ENCODE results near the gene RGS7BP. TPM values are rescaled to one million over a fixed set of nuclear protein-coding genes. Genes with fewer than 3 reads are reported as not detected.

The RGS7BP gene
- total and polyA plus RNA-seq, 2 of the 13 experiments (the other 11 are each of a cell fraction or from before 2014, with no cell fraction given), result not detected

GRCh38 chr5:64653766-64654560 lies 148.1 kb downstream of the RGS7BP start (continued):
- no peak for TF ChIP-seq HDAC2 (CRISPR knock-in tag; IDR thresholded peaks at IDR 0.05)
- TF ChIP-seq GPN1 (CRISPR knock-in tag; IDR thresholded peaks at IDR 0.05; ENCODE audit: borderline replicate concordance), result no peak
- TF ChIP-seq HNRNPUL1 (IDR thresholded peaks at IDR 0.05; ENCODE audit: low read depth, low read length), result peak; percentile 76; the same call in 1 of the 2 replicates
- TF ChIP-seq, protein P1, sequence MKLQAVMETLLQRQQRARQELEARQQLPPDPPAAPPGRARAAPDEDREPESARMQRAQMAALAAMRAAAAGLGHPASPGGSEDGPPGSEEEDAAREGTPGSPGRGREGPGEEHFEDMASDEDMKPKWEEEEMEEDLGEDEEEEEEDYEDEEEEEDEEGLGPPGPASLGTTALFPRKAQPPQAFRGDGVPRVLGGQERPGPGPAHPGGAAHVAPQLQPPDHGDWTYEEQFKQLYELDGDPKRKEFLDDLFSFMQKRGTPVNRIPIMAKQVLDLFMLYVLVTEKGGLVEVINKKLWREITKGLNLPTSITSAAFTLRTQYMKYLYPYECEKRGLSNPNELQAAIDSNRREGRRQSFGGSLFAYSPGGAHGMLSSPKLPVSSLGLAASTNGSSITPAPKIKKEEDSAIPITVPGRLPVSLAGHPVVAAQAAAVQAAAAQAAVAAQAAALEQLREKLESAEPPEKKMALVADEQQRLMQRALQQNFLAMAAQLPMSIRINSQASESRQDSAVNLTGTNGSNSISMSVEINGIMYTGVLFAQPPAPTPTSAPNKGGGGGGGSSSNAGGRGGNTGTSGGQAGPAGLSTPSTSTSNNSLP (IDR thresholded peaks at IDR 0.05; ENCODE audit: low read depth, low read length), result no peak
- no peak for TF ChIP-seq ZSCAN12 (CRISPR knock-in tag; IDR thresholded peaks at IDR 0.05)
- no peak for TF ChIP-seq E2F5 (CRISPR knock-in tag; conservative IDR thresholded peaks at IDR 0.05)
- no peak for TF ChIP-seq FIP1L1 (IDR thresholded peaks at IDR 0.05; ENCODE audit: borderline replicate concordance, insufficient read depth, low read depth, low read length)
- no peak for TF ChIP-seq JUN (CRISPR knock-in tag; IDR thresholded peaks at IDR 0.05)
- TF ChIP-seq, protein P2, sequence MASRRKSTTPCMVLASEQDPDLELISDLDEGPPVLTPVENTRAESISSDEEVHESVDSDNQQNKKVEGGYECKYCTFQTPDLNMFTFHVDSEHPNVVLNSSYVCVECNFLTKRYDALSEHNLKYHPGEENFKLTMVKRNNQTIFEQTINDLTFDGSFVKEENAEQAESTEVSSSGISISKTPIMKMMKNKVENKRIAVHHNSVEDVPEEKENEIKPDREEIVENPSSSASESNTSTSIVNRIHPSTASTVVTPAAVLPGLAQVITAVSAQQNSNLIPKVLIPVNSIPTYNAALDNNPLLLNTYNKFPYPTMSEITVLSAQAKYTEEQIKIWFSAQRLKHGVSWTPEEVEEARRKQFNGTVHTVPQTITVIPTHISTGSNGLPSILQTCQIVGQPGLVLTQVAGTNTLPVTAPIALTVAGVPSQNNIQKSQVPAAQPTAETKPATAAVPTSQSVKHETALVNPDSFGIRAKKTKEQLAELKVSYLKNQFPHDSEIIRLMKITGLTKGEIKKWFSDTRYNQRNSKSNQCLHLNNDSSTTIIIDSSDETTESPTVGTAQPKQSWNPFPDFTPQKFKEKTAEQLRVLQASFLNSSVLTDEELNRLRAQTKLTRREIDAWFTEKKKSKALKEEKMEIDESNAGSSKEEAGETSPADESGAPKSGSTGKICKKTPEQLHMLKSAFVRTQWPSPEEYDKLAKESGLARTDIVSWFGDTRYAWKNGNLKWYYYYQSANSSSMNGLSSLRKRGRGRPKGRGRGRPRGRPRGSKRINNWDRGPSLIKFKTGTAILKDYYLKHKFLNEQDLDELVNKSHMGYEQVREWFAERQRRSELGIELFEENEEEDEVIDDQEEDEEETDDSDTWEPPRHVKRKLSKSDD (CRISPR knock-in tag; IDR thresholded peaks at IDR 0.05; ENCODE audit: low read depth), result no peak
- TF ChIP-seq ZNF7 (CRISPR knock-in tag; IDR thresholded peaks at IDR 0.05), result no peak
- TF ChIP-seq ARNT2 (CRISPR knock-in tag; IDR thresholded peaks at IDR 0.05; ENCODE audit: low read depth), result no peak
